K562 (cell line): ENCODE results near the gene IPO9. TPM values are rescaled to one million over a fixed set of nuclear protein-coding genes. Genes with fewer than 3 reads are reported as not detected.
A peak's percentile ranks its signal among the peaks of the same experiment; 100 is the strongest.

ENCODE experiments used
- BRD9 ChIP-seq: fragments of 450-650 bp; IDR thresholded peaks from 2 replicates; pipeline ENCODE4 v1.6.1; 2018; ENCODE audit warnings: low read depth; ENCODE audit not compliant: partially characterized antibody
- CBX2 ChIP-seq: fragments of 200-600 bp; sonication (generic); IDR thresholded peaks from one replicate; pipeline ENCODE4 v1.6.1; 2012; ENCODE audit warnings: mild to moderate bottlenecking, low read length, inconsistent platforms; ENCODE audit not compliant: insufficient read depth, poor library complexity, severe bottlenecking
- FOXA1 ChIP-seq: fragments of 450-650 bp; IDR thresholded peaks from 2 replicates; pipeline ENCODE4 v1.6.1; 2016; ENCODE audit warnings: mild to moderate bottlenecking, borderline replicate concordance
- FOXM1 ChIP-seq, 2 experiments: fragments of 450-650 bp in 1 of 2; sonication (generic) in 1 of 2; formaldehyde crosslinking in 1 of 2; IDR thresholded peaks; 2 replicates each; pipeline versions ENCODE4 v1.6.1 to v1.9.0; 2017 to 2022; ENCODE audit warnings: low read depth in 2 of 2, mild to moderate bottlenecking in 2 of 2, missing genetic modification reagents in 1 of 2, moderate library complexity in 1 of 2
- FOXP1 ChIP-seq: sonication (generic); formaldehyde crosslinking; IDR thresholded peaks from 2 replicates; pipeline ENCODE4 v1.8.0; 2022; ENCODE audit warnings: mild to moderate bottlenecking, missing genetic modification reagents
- GTF2F1 ChIP-seq: IDR thresholded peaks from 2 replicates; pipeline ENCODE4 v1.6.1; 2011; ENCODE audit warnings: low read depth, low read length, improper control_type of control experiment
- HDAC2 ChIP-seq: fragments of 450-650 bp; IDR thresholded peaks from 2 replicates; pipeline ENCODE4 v1.6.1; 2016; ENCODE audit warnings: mild to moderate bottlenecking
- ILF3 ChIP-seq: fragments of 450-650 bp; IDR thresholded peaks from 2 replicates; pipeline ENCODE4 v1.6.1; 2018; ENCODE audit warnings: antibody characterized with exemption, mild to moderate bottlenecking, moderate library complexity, borderline replicate concordance
- KLF1 ChIP-seq: fragments of 450-650 bp; IDR thresholded peaks from 2 replicates; pipeline ENCODE4 v1.6.1; 2016; ENCODE audit warnings: missing genetic modification characterization, missing compliant biosample characterization
- NR2C2 ChIP-seq, 2 experiments: fragments of 200-800 bp in 1 of 2; sonication (Bioruptor generic) in 1 of 2; sonication (generic) in 1 of 2; formaldehyde crosslinking in 1 of 2; IDR thresholded peaks; 2 replicates each; pipeline versions ENCODE4 v1.6.1 to v1.8.0; 2016 to 2022; ENCODE audit warnings: mild to moderate bottlenecking in 1 of 2, missing compliant biosample characterization in 1 of 2, missing genetic modification characterization in 1 of 2, missing genetic modification reagents in 1 of 2
- RBM39 ChIP-seq: fragments of 200-400 bp; formaldehyde crosslinking; optimal IDR thresholded peaks from 2 replicates; pipeline ENCODE3; 2018; ENCODE audit warnings: low read depth, low read length
- SIRT6 ChIP-seq: IDR thresholded peaks from one replicate; pipeline ENCODE4 v1.6.1; 2012; ENCODE audit warnings: low read depth, mild to moderate bottlenecking, control low read depth, inconsistent platforms, low read length, moderate library complexity
- SP1 ChIP-seq: sonication (generic); formaldehyde crosslinking; IDR thresholded peaks from 2 replicates; pipeline ENCODE4 v1.8.1; 2022; ENCODE audit warnings: mild to moderate bottlenecking, missing genetic modification reagents
- ZBTB8A ChIP-seq: fragments of 450-650 bp; IDR thresholded peaks from 2 replicates; pipeline ENCODE4 v1.6.1; 2018; ENCODE audit warnings: mild to moderate bottlenecking, moderate library complexity; ENCODE audit not compliant: partially characterized antibody
- ZNF561 ChIP-seq: fragments of 450-650 bp; formaldehyde crosslinking; conservative IDR thresholded peaks from 2 replicates; pipeline ENCODE4 v1.4.0; 2020; ENCODE audit warnings: mild to moderate bottlenecking, moderate library complexity
- polyA plus RNA-seq, 8 experiments: library from polyadenylated mRNA; depleted of rRNA in 4 of 8; stranded (reverse) in 5 of 8; unstranded in 3 of 8; fragments of >200 nt; fragmentation: Nextera tagmentation in 2 of 8; fragmentation: Illumina TruSeq in 1 of 8; extraction: Ambion mirVana in 2 of 8; extraction: Trizol in 1 of 8; gene quantifications; 2 replicates each; pipeline versions ENCODE4 v1.2.1 to v1.2.3, GENCODE V29; 2011 to 2014; ENCODE audit warnings: inconsistent platforms in 1 of 8, missing spikeins in 1 of 8
- total RNA-seq, 7 experiments: library from RNA; depleted of rRNA in 6 of 7; stranded (reverse); fragments of >200 nt in 6 of 7; fragmentation: Illumina TruSeq in 2 of 7; extraction: Trizol in 2 of 7; gene quantifications; 2 replicates each; pipeline versions ENCODE4 v1.2.1 to v1.2.3, GENCODE V29; 2011 to 2021; ENCODE audit warnings: low replicate concordance in 1 of 7
- TF ChIP-seq, protein P1 (sequence below): fragments of 250-450 bp; sonication (Bioruptor Pico); IDR thresholded peaks from 2 replicates; pipeline ENCODE4 v1.4.0; 2020
- TF ChIP-seq, protein P2 (sequence below): sonication (generic); formaldehyde crosslinking; IDR thresholded peaks from 2 replicates; pipeline ENCODE4 v1.8.0; 2022; ENCODE audit warnings: mild to moderate bottlenecking, low read depth, missing genetic modification reagents
- TF ChIP-seq, protein P3 (sequence below), 2 experiments: fragments of 450-650 bp; IDR thresholded peaks; 2 replicates each; pipeline ENCODE4 v1.6.1; 2016

IPO9 gene
- total and polyA plus RNA-seq, 9 of the 15 experiments (the other 6 are each of a cell fraction or from before 2014, with no cell fraction given): 27.9 to 78.6 (median 43.9) TPM

DNA sequence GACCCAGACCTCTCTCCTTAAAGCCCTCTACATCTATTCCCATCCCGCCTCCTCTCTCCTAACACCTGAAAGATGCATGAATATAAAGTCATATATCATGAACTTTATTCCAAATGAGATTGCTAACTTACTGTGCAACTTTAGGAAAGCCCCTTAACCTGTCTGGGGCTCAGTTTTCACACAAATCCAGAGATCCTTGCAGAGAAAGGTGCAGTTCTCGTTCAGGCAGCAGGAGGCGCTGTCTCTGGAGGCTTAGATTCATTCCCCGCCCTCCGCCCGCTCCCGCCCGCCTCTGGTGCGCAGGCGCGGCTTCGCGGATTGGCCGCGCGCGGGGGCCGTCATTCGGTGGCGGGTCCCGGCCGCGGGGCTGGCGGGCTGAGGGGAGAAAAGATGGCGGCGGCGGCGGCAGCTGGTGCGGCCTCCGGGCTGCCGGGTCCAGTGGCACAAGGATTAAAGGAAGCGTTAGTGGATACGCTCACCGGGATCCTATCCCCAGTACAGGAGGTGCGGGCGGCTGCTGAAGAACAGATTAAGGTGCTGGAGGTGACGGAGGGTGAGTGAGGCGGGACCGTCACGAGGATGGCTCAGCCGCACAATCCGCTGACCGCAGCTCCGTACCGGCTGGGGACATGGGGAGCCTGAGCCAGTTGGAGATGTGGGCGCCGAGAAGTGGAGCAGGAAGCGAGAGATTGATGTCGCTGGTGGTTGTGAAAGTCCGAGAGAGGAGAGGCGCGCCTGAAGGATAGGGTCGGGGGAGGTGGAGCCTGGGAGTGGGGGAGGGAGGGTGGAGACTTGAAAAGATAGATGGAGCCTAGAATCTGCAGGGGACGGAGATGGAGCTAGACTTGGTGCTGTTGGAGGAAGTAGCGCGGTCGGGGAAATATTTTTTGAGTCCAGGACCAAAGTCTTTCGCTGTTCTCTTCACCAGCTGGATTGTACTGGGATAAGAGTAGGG, at the start of gene IPO9 (continued):
- TF ChIP-seq, protein P1, sequence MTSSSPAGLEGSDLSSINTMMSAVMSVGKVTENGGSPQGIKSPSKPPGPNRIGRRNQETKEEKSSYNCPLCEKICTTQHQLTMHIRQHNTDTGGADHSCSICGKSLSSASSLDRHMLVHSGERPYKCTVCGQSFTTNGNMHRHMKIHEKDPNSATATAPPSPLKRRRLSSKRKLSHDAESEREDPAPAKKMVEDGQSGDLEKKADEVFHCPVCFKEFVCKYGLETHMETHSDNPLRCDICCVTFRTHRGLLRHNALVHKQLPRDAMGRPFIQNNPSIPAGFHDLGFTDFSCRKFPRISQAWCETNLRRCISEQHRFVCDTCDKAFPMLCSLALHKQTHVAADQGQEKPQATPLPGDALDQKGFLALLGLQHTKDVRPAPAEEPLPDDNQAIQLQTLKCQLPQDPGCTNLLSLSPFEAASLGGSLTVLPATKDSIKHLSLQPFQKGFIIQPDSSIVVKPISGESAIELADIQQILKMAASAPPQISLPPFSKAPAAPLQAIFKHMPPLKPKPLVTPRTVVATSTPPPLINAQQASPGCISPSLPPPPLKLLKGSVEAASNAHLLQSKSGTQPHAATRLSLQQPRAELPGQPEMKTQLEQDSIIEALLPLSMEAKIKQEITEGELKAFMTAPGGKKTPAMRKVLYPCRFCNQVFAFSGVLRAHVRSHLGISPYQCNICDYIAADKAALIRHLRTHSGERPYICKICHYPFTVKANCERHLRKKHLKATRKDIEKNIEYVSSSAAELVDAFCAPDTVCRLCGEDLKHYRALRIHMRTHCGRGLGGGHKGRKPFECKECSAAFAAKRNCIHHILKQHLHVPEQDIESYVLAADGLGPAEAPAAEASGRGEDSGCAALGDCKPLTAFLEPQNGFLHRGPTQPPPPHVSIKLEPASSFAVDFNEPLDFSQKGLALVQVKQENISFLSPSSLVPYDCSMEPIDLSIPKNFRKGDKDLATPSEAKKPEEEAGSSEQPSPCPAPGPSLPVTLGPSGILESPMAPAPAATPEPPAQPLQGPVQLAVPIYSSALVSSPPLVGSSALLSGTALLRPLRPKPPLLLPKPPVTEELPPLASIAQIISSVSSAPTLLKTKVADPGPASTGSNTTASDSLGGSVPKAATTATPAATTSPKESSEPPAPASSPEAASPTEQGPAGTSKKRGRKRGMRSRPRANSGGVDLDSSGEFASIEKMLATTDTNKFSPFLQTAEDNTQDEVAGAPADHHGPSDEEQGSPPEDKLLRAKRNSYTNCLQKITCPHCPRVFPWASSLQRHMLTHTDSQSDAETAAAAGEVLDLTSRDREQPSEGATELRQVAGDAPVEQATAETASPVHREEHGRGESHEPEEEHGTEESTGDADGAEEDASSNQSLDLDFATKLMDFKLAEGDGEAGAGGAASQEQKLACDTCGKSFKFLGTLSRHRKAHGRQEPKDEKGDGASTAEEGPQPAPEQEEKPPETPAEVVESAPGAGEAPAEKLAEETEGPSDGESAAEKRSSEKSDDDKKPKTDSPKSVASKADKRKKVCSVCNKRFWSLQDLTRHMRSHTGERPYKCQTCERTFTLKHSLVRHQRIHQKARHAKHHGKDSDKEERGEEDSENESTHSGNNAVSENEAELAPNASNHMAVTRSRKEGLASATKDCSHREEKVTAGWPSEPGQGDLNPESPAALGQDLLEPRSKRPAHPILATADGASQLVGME (CRISPR knock-in tag): peak; percentile 88
- no peak for TF ChIP-seq GTF2F1
- TF ChIP-seq KLF1 (tag): 0 out of 2 replicates have a peak, but pooled peaks have one; percentile 71
- TF ChIP-seq RBM39: no peak
- TF ChIP-seq ZNF561 (CRISPR knock-in tag): no peak
- no peak for TF ChIP-seq ZBTB8A
- no peak for TF ChIP-seq FOXM1 (IDR thresholded peaks at IDR 0.05; ENCODE audit: low read depth)
- no peak for TF ChIP-seq FOXM1 (CRISPR knock-in tag; IDR thresholded peaks at IDR 0.05; ENCODE audit: low read depth)
- no peak for TF ChIP-seq CBX2
- TF ChIP-seq FOXA1: no peak
- TF ChIP-seq BRD9: peak; percentile 16
- TF ChIP-seq, protein P2, sequence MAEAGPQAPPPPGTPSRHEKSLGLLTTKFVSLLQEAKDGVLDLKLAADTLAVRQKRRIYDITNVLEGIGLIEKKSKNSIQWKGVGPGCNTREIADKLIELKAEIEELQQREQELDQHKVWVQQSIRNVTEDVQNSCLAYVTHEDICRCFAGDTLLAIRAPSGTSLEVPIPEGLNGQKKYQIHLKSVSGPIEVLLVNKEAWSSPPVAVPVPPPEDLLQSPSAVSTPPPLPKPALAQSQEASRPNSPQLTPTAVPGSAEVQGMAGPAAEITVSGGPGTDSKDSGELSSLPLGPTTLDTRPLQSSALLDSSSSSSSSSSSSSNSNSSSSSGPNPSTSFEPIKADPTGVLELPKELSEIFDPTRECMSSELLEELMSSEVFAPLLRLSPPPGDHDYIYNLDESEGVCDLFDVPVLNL (CRISPR knock-in tag): peak; percentile 76
- no peak for TF ChIP-seq SIRT6
- peak; percentile 67; the same call in 1 of the 2 replicates for TF ChIP-seq ILF3
- TF ChIP-seq FOXP1 (CRISPR knock-in tag): peak; percentile 32; the same call in 1 of the 2 replicates
- TF ChIP-seq, protein P3, sequence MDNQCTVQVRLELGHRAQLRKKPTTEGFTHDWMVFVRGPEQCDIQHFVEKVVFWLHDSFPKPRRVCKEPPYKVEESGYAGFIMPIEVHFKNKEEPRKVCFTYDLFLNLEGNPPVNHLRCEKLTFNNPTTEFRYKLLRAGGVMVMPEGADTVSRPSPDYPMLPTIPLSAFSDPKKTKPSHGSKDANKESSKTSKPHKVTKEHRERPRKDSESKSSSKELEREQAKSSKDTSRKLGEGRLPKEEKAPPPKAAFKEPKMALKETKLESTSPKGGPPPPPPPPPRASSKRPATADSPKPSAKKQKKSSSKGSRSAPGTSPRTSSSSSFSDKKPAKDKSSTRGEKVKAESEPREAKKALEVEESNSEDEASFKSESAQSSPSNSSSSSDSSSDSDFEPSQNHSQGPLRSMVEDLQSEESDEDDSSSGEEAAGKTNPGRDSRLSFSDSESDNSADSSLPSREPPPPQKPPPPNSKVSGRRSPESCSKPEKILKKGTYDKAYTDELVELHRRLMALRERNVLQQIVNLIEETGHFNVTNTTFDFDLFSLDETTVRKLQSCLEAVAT (IDR thresholded peaks at IDR 0.05): peak; percentile 58 to 84; a peak in 2 of 4 replicates
- TF ChIP-seq NR2C2 (CRISPR knock-in tag; IDR thresholded peaks at IDR 0.05): 0 out of 2 replicates have a peak, but pooled peaks have one; percentile 11
- peak; percentile 45; the same call in 1 of the 2 replicates for TF ChIP-seq NR2C2 (tag; IDR thresholded peaks at IDR 0.05)
- TF ChIP-seq SP1: peak; percentile 54
- peak; percentile 75; the same call in 1 of the 2 replicates for TF ChIP-seq HDAC2
